ENCODE results near the gene KRT7. TPM values are rescaled to one million over a fixed set of nuclear protein-coding genes. Genes with fewer than 3 reads are reported as not detected.

The KRT7 gene
- total RNA-seq, 1 experiment from 2014 or later = 10.0 TPM

DNA sequence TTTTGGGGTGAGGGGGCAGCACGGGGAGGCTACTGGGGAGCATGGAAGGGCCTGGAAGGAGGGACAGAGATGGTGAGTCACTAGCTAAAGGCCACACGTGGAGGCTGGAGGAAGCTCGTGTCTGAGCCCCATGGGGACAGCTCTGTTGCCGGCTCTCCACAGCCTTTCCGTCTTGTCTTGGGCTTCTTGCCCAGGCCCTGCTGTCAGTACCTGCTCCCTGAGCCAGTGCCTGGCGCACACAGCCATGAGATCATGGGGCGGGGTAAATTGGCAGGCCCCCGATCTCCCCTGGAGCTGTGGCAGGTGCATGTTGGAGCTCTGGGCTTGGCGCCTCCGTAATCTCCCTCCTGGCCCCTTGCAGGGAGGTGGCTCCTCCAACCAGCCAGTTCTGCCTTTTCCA lies 25.1 kb upstream of the KRT7 start:
- Histone ChIP-seq H3K23ac (ENCODE audit: insufficient read length, low read depth, low read length) (no peak overlapping the region), H3K23me2 (ENCODE audit: insufficient read length, low read depth, low read length, poor library complexity, severe bottlenecking) (no peaks in the 10 kb centered on the region), H4K20me1 (ENCODE audit: control insufficient read depth, insufficient read depth, insufficient read length) (no peaks in the 10 kb centered on the region), H3K79me1 (ENCODE audit: insufficient read depth, low read depth, low read length, poor library complexity, severe bottlenecking) (no peaks in the 10 kb centered on the region), H4K91ac (ENCODE audit: insufficient read length, low read depth, low read length) (no peak overlapping the region), H2AFZ (ENCODE audit: low read length) (no peak overlapping the region), H3T11ph (ENCODE audit: low read length) (no peak overlapping the region), H3K79me2 (ENCODE audit: insufficient read depth, low read length) (no peaks in the 10 kb centered on the region), H2AK5ac (ENCODE audit: insufficient read length, low read length) (no peak overlapping the region), H3K4me1 (ENCODE audit: insufficient read depth, low read length) (peaks cover 2% of the 10 kb centered on the region; the same call in 1 of the 2 replicates), H2BK5ac (ENCODE audit: insufficient read length, low read length) (no peak overlapping the region), H3K27ac (ENCODE audit: insufficient read length, low read depth, low read length) (no peak overlapping the region), H4K8ac (replicated peaks; ENCODE audit: insufficient read length, low read depth, low read length) (no peak overlapping the region), H3K9ac (ENCODE audit: extremely low read depth, insufficient read length, low read length) (no peak overlapping the region), H3K9me3 (ENCODE audit: control insufficient read depth, low read depth, low read length) (no peaks in the 10 kb centered on the region), H3K4ac (ENCODE audit: low read depth, low read length) (no peak overlapping the region), H3K14ac (ENCODE audit: insufficient read depth, low read length) (no peak overlapping the region; the same call in 1 of the 2 replicates), H3K18ac (ENCODE audit: insufficient read length, low read depth, low read length) (no peak overlapping the region), H2BK120ac (ENCODE audit: low read depth, low read length, poor library complexity, severe bottlenecking) (no peak overlapping the region), H3K4me2 (ENCODE audit: insufficient read depth, insufficient read length, low read length) (no peak overlapping the region), H4K5ac (ENCODE audit: insufficient read length, low read depth, low read length) (no peak overlapping the region), H3K56ac (ENCODE audit: insufficient read length, low read depth, low read length) (no peak overlapping the region), H2BK15ac (ENCODE audit: low read depth, low read length) (no peak overlapping the region), H3K27me3 (ENCODE audit: insufficient read depth, low read length) (no peaks in the 10 kb centered on the region), H2BK12ac (ENCODE audit: insufficient read length, low read depth, low read length) (no peak overlapping the region), H2BK20ac (ENCODE audit: low read depth, low read length, poor library complexity, severe bottlenecking) (no peak overlapping the region)
- H3K27ac Mint-ChIP-seq = no peak overlapping the region
- peaks cover 7% of the 10 kb centered on the region for H3K27me3 Mint-ChIP-seq (ENCODE audit: low read depth)
- H3K36me3 Mint-ChIP-seq (ENCODE audit: insufficient read depth in 1 of 3, low read depth in 3 of 3) = no peaks in the 10 kb centered on the region; a peak in 1 of 7 replicates
- no peak for DNase-seq
- H3K4me3 Mint-ChIP-seq = no peak overlapping the region
- no peaks in the 10 kb centered on the region for H3K9me3 Mint-ChIP-seq
- TF ChIP-seq, protein P1, sequence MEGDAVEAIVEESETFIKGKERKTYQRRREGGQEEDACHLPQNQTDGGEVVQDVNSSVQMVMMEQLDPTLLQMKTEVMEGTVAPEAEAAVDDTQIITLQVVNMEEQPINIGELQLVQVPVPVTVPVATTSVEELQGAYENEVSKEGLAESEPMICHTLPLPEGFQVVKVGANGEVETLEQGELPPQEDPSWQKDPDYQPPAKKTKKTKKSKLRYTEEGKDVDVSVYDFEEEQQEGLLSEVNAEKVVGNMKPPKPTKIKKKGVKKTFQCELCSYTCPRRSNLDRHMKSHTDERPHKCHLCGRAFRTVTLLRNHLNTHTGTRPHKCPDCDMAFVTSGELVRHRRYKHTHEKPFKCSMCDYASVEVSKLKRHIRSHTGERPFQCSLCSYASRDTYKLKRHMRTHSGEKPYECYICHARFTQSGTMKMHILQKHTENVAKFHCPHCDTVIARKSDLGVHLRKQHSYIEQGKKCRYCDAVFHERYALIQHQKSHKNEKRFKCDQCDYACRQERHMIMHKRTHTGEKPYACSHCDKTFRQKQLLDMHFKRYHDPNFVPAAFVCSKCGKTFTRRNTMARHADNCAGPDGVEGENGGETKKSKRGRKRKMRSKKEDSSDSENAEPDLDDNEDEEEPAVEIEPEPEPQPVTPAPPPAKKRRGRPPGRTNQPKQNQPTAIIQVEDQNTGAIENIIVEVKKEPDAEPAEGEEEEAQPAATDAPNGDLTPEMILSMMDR (conservative IDR thresholded peaks at IDR 0.05) = no peak
- no CpG with 5 or more reads among the region's 10 CpGs for WGBS (ENCODE audit: extremely low coverage, insufficient read length, low lambda C conversion rate)
- peaks cover 0 to 23% of the 10 kb centered on the region in 2 experiments for H3K4me1 Mint-ChIP-seq
